GM21528 (cell line): Measurements from ENCODE around the gene HDAC4.
A peak's percentile ranks its signal among the peaks of the same experiment; 100 is the strongest.

ENCODE experiments used
- ATAC-seq: cut with Tn5 transposase; IDR thresholded peaks from one replicate; pipeline ENCODE4 v1.9.1; 2021; ENCODE audit warnings: mild to moderate bottlenecking, moderate library complexity; ENCODE audit not compliant: unreplicated experiment, low FRiP score

HDAC4 gene

DNA sequence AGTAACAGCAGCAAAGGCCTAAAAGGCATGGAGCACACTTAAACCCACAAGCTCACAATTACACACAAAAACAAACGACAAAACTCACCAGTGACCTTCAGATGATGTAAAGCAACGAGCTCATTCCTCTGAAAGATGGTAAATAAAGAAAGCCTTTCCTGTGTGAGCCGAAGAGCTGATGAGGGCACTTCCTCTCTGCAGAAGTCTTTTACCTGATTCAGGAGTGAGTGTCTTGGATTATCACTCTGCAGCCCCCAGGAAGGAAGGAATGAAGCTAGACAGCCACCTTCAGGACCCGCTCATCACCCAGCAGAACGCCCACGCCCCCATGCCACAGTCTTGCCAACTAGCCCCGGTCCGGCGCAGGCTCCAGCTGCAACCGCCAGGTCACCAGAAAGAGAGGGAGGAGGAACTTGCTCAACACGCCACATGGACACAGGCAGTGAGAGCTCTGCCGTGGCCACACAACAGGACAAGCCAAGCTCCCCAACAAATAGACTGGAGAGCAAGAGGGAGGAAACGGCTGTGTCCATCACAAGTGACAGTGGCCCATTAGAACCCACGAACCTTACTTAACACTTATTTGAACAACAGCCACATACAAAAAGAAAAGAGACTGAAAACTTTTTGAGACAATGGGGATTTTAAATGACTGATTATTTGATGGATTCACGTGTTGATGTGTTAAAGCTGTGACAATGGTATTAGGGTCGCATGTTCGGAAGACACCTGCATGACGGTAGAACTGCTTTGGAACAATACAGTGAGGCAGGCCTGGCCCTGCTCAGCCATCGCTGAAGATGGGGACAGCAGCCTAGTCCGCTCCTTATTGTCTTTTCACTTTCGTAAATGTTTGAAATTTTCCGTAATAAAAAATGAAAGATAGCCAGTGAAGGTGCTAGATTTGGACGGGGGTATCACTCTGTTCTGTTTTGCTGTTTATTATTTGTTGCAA is 127.3 kb downstream of the HDAC4 start:
- ATAC-seq, result no peak

- no peak for ATAC-seq
These were observed 128.2 kb downstream of the HDAC4 start for GRCh38 chr2:239272626-239273025.

DNA sequence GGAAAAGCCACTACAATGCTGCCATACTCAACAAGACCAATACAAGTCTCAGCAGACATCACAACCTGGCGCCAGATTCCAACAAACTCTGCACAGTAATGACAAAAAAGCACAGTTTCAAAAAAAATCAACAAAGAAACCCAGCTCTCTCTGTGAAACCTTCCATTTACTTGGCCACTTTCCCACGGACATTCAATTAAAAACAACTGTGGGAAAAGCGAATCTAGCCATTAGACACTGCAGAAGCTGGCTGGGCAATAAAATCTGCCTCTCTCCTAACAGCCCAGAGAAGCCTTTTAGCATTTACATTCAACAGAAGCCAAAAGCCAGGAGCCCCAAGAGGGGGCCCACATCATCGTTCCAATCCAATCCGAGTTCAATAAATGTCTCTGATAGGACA is 128.9 kb downstream of the HDAC4 start:
- no peak for ATAC-seq

DNA sequence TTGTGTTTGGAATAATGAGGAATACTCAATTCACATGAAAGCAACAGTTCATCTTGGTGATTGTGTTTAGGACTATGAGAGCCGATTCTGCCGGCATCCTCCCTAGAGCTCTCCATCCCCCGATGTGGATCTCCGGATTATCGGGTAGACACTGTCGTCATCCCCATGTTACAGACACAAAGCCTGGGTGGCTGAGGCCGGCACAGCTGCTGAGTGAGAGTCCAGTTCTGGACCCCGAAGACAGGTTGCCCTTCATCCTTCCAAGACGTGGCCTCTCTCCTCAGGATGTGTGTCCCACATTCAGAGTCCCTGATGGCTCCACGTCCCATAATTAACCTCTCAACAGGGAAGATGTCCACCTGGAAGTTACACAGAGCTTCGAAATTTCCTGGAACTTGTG is 129.3 kb downstream of the HDAC4 start:
- ATAC-seq, result no peak

- no peak for ATAC-seq
These were observed 130.9 kb downstream of the HDAC4 start for GRCh38 chr2:239269916-239270315.

GRCh38 chr2:239269173-239269885 is 131.5 kb downstream of the HDAC4 start:
- no peak for ATAC-seq

- ATAC-seq, result no peak
These were observed 132.3 kb downstream of the HDAC4 start for GRCh38 chr2:239268549-239268948.

DNA sequence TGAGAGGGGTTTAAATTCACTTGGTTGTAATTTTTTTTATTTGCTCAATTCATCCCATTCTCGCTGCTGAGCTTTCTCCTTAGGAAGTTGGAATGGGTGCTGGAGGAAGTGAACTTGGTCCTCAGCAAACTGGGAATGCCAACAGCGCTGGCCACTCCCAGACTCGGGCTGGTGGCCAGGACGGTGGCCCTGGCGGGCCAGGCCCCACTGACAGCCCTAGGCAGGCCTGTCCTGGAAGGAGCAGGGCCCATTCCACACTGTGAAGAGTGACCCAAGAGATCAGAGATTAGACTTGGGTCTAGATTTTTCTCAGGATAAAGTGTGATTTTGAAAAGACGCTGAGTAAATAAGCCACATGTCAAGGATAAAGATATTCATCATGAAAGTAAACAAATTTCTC is 132.7 kb downstream of the HDAC4 start:
- no peak for ATAC-seq

DNA sequence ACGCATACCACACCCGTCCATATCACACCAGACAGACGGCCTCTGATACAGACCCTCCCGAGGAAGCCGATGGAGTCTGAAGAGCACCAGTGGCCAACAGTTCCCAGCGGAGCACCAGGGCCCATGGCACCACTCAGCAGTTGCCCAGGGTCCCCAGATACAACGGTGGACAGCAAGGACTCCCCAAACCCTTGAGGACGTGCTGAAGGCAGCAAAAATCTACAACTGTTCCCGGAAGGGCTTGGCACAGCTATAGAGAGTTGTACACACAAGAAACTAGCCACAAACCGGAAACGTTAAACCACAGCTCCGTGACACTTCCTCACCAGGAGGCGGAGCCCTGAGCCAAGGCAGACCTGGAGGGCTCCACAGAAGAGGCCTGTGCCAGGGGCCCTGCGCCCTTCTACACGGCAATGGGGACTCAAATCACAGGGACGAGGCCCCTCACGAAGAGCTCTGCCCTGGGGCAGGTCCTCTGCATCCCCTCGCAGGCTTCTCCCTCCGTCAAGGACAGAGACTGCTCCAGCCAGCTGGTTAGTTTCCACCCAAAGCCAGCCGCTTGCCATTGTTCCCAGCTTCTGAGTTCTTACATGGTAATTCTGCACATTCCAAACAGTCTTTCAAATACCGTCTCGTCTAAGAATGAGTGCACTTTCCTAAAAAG is 133.4 kb downstream of the HDAC4 start:
- ATAC-seq, result peak; percentile 90

GRCh38 chr2:239266779-239267287 is 134.0 kb downstream of the HDAC4 start:
- ATAC-seq, result no peak

GRCh38 chr2:239266434-239266766 is 134.4 kb downstream of the HDAC4 start:
- no peak for ATAC-seq

GRCh38 chr2:239265681-239266433 is 135.0 kb downstream of the HDAC4 start:
- ATAC-seq, result no peak

GRCh38 chr2:239264838-239265651 is 135.8 kb downstream of the HDAC4 start:
- no peak for ATAC-seq

DNA sequence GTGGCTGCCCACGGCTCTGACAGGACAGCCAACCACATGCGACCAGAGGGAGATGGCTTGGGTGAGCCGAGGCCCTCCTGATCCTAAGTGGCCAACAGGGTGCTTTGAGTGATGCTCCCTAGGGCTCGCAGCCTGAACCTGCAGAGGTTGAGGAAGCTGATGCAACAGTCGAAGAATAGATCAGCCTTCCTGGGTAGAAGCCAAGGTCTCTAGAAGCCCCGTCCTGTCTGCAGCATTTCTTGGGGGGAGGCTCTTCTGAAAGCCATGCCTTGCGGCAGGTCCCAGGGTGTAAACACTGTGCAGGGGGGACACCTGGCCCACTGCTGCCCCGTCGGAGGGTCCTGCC is 136.4 kb downstream of the HDAC4 start:
- no peak for ATAC-seq

DNA sequence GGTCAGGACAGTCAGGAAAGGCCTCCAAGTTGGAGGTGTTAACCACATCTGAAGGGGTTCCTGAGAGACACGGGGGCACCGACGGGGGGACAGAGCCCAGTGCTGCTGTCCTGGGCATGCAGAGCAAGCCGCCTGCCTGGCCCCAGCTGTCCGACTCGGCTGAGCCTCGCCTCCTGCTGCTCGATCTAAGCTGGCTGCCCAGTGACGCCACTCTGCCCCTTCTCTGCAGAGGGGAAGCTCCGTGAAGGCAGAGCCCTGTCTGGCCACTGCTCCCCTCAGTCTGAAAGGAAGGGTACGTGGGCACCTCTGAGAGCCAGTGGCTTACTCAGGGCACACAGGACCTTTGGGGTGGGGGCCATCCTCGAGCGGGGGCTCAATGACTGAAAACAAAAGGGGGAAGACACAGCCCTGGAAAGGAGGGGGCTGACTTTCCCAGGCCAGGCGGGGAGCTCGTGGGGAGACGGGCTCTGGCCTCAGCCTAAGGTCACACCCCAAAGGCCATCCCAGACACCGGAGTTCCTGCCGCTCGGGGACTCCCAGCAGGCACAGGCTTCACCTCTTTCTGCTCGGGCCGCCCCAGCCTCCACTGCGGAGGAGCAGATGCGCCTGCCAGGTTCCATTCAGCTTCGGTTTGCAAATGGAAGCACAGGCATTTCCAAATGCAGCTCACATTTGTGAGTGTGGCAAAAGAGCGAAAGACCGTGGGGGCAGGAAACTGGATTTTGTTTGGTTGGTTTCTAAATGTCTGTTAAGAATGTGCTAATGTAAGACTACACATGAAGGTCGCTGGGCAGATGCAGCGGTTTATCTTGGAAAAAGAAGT is 136.9 kb downstream of the HDAC4 start:
- ATAC-seq, result no peak

DNA sequence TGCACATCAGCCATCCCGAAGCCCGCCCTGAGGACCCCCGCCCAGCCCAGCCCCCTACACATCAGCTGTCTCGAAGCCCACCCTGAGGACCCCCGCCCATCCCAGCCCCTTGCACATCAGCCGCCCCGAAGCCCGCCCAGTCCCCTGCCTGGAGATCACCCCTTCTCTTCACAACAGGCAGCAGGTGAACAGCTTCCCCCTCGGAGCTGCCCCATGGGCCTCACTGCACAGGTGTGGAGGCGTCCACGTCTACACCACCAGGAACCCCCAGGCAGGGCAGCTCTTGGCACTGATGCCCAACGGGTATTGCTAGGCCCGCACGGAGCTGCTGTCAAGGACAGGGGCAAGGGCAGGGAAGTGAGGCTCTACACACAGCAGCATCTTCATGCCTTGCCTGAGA is 137.6 kb downstream of the HDAC4 start:
- ATAC-seq, result no peak

GRCh38 chr2:239262484-239263230 is 138.2 kb downstream of the HDAC4 start:
- ATAC-seq, result no peak

DNA sequence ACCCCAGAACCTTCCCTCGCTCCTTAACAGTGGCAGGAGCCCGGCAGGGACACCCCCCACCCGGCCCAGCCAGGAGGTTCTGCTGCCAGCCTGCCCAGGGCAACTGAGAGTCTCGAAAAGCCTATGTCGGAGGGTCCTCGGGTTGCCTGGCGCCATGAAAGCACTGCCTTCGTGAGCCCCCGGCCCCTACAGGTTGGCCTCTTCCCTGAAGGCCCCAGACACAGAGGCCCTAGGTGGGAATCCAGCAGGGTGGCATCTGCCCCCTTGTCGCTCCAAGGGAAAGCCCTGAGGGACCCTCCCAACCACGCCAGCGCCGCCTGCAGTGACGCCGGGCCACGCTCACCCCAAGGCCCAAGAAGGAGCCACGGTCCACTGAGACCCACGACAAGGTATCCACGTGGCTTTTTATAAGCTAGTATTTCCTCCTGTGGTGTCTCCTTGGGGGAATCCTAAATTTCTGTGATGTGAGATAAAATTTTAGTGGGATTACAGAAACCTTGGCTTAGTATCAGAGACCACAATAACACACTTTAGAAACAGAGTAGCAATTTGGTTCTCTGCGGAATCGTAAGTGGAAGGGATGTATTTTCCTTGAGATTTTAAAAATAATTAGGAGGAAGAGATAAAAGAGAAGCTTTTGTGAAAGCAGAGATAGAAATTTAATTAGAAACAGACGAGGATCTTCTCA is 138.9 kb downstream of the HDAC4 start:
- no peak for ATAC-seq
